GM12878 (cell line): ENCODE results near the gene HYCC1. TPM values are rescaled to one million over a fixed set of nuclear protein-coding genes. Genes with fewer than 3 reads are reported as not detected.

ENCODE experiments used
- ATAC-seq: fragments of 200-7000 bp; cut with Tn5 transposase; 3 replicates; pipeline ENCODE4 v1.9.1; 2020; ENCODE audit warnings: mild to moderate bottlenecking, moderate library complexity
- BruUV-seq: library from RNA; stranded (reverse); fragments of 400-500 nt; replicated peaks from 2 replicates; lab custom pipeline; 2021; lab: Mats Ljungman, UMichigan
- CTCF ChIA-PET: fragments of 300-600 bp; sonication (Branson Sonifier 250); formaldehyde crosslinking; extraction: SDS; loops from one replicate; lab custom pipeline; 2021; ENCODE audit warnings: inconsistent platforms; lab: Yijun Ruan, JAX
- POLR2A ChIA-PET: fragments of 350-600 bp; formaldehyde crosslinking; extraction: SDS; loops from one replicate; lab custom pipeline; 2021; ENCODE audit warnings: inconsistent platforms; lab: Charles Lee
- RAD21 ChIA-PET: fragments of 300-600 bp; sonication (Branson Sonifier 250); formaldehyde crosslinking; loops from one replicate; lab custom pipeline; 2023; ENCODE audit warnings: antibody characterized with exemption; ENCODE audit not compliant: unreplicated experiment; lab: Charles Lee
- SMC1A ChIA-PET: fragments of 300-600 bp; sonication (Branson Sonifier 250); formaldehyde crosslinking; loops from one replicate; lab custom pipeline; 2023; ENCODE audit not compliant: unreplicated experiment, uncharacterized antibody; lab: Charles Lee
- DNase-seq: peaks from one replicate; pipeline ENCODE4 v3.0.0-alpha.2; 2011; ENCODE audit warnings: low read depth, low spot score
- FAIRE-seq: peaks from 3 replicates; lab custom pipeline; 2011; peaks lifted over from hg19 to GRCh38; lab: Jason Lieb, UNC
- H2AFZ ChIP-seq: 2 replicates; pipeline ENCODE4 v1.6.0; 2011; ENCODE audit warnings: low read depth, low read length, control low read depth; ENCODE audit not compliant: control insufficient read depth
- H3K27ac ChIP-seq: 2 replicates; pipeline ENCODE4 v1.5.1; 2011; ENCODE audit warnings: control low read depth; ENCODE audit not compliant: control insufficient read depth, insufficient read depth
- H3K27me3 ChIP-seq, 2 experiments: replicated peaks in 1 of 2; 2 replicates each; pipeline versions ENCODE4 v1.6.0 to v1.6.1; 2011; ENCODE audit warnings: low read length in 1 of 2; ENCODE audit not compliant: control insufficient read depth in 2 of 2, insufficient read depth in 2 of 2
- H3K36me3 ChIP-seq, 2 experiments: 2 replicates each; pipeline ENCODE4 v1.5.1; 2011; ENCODE audit warnings: low read length in 1 of 2; ENCODE audit not compliant: control insufficient read depth in 2 of 2, insufficient read depth in 2 of 2
- H3K4me1 ChIP-seq: 2 replicates; pipeline ENCODE4 v1.6.1; 2011; ENCODE audit warnings: mild to moderate bottlenecking, low read length, moderate library complexity, mixed read lengths; ENCODE audit not compliant: control insufficient read depth, insufficient read depth
- H3K4me2 ChIP-seq: 2 replicates; pipeline ENCODE4 v1.6.0; 2011; ENCODE audit warnings: control low read depth; ENCODE audit not compliant: control insufficient read depth, insufficient read depth
- H3K4me3 ChIP-seq: fragments of 200-600 bp; sonication (generic); 2 replicates; pipeline ENCODE4 v1.5.1; 2016
- H3K79me2 ChIP-seq: 2 replicates; pipeline ENCODE4 v1.6.0; 2011; ENCODE audit warnings: low read length; ENCODE audit not compliant: control insufficient read depth, insufficient read depth
- H3K9ac ChIP-seq: 2 replicates; pipeline ENCODE4 v1.8.0; 2011; ENCODE audit warnings: low read length, control low read depth, mixed read lengths; ENCODE audit not compliant: control insufficient read depth, insufficient read depth
- H3K9me3 ChIP-seq: replicated peaks from 3 replicates; pipeline ENCODE4 v1.5.1; 2011; ENCODE audit warnings: mild to moderate bottlenecking, low read length; ENCODE audit not compliant: control insufficient read depth, insufficient read depth
- H4K20me1 ChIP-seq: 2 replicates; pipeline ENCODE4 v1.6.0; 2011; ENCODE audit not compliant: control insufficient read depth, insufficient read depth
- HCFC1 ChIP-seq: fragments of 150-350 bp; IDR thresholded peaks from 2 replicates; pipeline ENCODE4 v1.6.1; 2014; ENCODE audit warnings: low read length
- MTA2 ChIP-seq: fragments of 450-650 bp; IDR thresholded peaks from 2 replicates; pipeline ENCODE4 v1.6.1; 2016; ENCODE audit warnings: low read depth, mild to moderate bottlenecking, moderate library complexity
- RAD21 ChIP-seq: IDR thresholded peaks from 2 replicates; pipeline ENCODE4 v1.6.1; 2011; ENCODE audit warnings: mild to moderate bottlenecking, low read depth, low read length, moderate library complexity; ENCODE audit not compliant: insufficient read depth
- YY1 ChIP-seq: IDR thresholded peaks from 2 replicates; pipeline ENCODE4 v1.6.1; 2011; ENCODE audit warnings: low read depth, mild to moderate bottlenecking, low read length
- ZNF24 ChIP-seq: fragments of 450-650 bp; IDR thresholded peaks from 2 replicates; pipeline ENCODE4 v1.6.1; 2017; ENCODE audit warnings: antibody characterized with exemption, mild to moderate bottlenecking
- WGBS: methylation state at CpG from one replicate; pipeline ENCODE4 v1.1.6; 2016; ENCODE audit warnings: low lambda C conversion rate; ENCODE audit not compliant: insufficient replicate concordance, insufficient coverage; ENCODE audit errors: missing lambda C conversion rate; 5-methylcytosine and 5-hydroxymethylcytosine counted together
- in situ Hi-C: fragments of 300-500 bp; cut with MboI; formaldehyde crosslinking; loops from 9 replicates; pipeline ENCODE4 v1.14.3; 2018; ENCODE audit warnings: mixed read lengths
- intact Hi-C: fragments of 100-400 bp; cut with micrococcal nuclease; formaldehyde crosslinking; loops from one replicate; pipeline ENCODE4 v1.14.2; 2022; ENCODE audit not compliant: unreplicated experiment
- polyA plus RNA-seq, 11 experiments: library from polyadenylated mRNA; depleted of rRNA in 4 of 11; unstranded in 6 of 11; stranded (reverse) in 5 of 11; fragments of >200 nt; fragmentation: Nextera tagmentation in 4 of 11; fragmentation: Illumina TruSeq in 1 of 11; extraction: Ambion mirVana in 4 of 11; extraction: Trizol in 1 of 11; gene quantifications; 1 replicate in 1 of 11; 2 replicates in 10 of 11; pipeline versions ENCODE4 v1.2.1 to v1.2.3, GENCODE V29; 2011 to 2016; ENCODE audit warnings: inconsistent platforms in 2 of 11, missing spikeins in 2 of 11, low read depth in 1 of 11
- total RNA-seq, 4 experiments: library from RNA; depleted of rRNA in 3 of 4; stranded (reverse); fragments of >200 nt in 3 of 4; fragmentation: Illumina TruSeq in 1 of 4; extraction: Trizol in 1 of 4; gene quantifications; 2 replicates each; pipeline versions ENCODE4 v1.2.1 to v1.2.3, GENCODE V29; 2013 to 2021
- TF ChIP-seq, protein P1 (sequence below): fragments of 450-650 bp; IDR thresholded peaks from 2 replicates; pipeline ENCODE4 v1.6.1; 2017; ENCODE audit warnings: mild to moderate bottlenecking, low read depth, inconsistent platforms; ENCODE audit not compliant: poor library complexity, severe bottlenecking
- TF ChIP-seq, protein P2 (sequence below): IDR thresholded peaks from 2 replicates; pipeline ENCODE4 v1.6.1; 2011; ENCODE audit warnings: mild to moderate bottlenecking, low read depth, low read length, moderate library complexity; ENCODE audit not compliant: insufficient replicate concordance
- TF ChIP-seq, protein P3 (sequence below): fragments of 150-350 bp; IDR thresholded peaks from 2 replicates; pipeline ENCODE4 v1.6.1; 2014; ENCODE audit warnings: mild to moderate bottlenecking, low read depth, low read length

The HYCC1 gene
- total and polyA plus RNA-seq, 10 of the 15 experiments (the other 5 are each of a cell fraction or from before 2014, with no cell fraction given) = 8.5 to 62.9 (median 33.1) TPM

DNA sequence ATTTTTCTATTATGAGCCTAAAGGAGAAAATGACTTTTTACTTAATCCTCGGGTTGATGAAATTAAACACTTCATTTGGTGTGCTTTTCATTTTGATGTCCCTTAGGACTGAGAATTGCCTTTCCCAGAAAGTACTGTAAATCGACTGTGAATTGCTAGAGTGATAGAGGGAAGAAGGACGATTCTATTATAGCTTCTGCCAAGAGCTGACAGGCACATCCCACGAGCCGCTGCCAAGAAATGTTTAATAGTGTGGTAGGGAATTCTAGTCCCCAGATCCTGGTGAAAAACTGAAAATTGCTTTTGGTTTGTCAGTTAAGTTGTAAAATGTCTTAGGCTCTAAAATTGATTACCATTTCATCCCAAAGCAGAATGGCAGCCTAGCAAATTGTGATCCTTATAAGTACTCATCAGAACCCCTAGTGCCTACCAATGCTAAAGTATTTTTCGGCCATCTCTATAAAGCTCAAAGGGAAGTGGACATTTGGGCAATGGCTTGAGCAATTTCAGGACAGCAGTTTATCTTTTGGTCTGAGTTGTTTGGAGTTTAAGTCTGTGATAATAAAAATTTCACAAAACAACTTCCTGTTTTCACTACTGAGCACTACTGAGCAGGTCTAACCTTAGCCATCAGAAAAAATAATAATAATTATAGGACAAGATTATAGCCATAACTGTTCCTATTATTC, 44.6 kb upstream of the HYCC1 start (continued):
- TF ChIP-seq, protein P1, sequence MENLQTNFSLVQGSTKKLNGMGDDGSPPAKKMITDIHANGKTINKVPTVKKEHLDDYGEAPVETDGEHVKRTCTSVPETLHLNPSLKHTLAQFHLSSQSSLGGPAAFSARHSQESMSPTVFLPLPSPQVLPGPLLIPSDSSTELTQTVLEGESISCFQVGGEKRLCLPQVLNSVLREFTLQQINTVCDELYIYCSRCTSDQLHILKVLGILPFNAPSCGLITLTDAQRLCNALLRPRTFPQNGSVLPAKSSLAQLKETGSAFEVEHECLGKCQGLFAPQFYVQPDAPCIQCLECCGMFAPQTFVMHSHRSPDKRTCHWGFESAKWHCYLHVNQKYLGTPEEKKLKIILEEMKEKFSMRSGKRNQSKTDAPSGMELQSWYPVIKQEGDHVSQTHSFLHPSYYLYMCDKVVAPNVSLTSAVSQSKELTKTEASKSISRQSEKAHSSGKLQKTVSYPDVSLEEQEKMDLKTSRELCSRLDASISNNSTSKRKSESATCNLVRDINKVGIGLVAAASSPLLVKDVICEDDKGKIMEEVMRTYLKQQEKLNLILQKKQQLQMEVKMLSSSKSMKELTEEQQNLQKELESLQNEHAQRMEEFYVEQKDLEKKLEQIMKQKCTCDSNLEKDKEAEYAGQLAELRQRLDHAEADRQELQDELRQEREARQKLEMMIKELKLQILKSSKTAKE = no peak
- no peak for TF ChIP-seq ZNF24
- TF ChIP-seq, protein P2, sequence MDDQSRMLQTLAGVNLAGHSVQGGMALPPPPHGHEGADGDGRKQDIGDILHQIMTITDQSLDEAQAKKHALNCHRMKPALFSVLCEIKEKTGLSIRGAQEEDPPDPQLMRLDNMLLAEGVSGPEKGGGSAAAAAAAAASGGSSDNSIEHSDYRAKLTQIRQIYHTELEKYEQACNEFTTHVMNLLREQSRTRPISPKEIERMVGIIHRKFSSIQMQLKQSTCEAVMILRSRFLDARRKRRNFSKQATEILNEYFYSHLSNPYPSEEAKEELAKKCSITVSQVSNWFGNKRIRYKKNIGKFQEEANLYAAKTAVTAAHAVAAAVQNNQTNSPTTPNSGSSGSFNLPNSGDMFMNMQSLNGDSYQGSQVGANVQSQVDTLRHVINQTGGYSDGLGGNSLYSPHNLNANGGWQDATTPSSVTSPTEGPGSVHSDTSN = no peak
- no peak for TF ChIP-seq HCFC1

DNA sequence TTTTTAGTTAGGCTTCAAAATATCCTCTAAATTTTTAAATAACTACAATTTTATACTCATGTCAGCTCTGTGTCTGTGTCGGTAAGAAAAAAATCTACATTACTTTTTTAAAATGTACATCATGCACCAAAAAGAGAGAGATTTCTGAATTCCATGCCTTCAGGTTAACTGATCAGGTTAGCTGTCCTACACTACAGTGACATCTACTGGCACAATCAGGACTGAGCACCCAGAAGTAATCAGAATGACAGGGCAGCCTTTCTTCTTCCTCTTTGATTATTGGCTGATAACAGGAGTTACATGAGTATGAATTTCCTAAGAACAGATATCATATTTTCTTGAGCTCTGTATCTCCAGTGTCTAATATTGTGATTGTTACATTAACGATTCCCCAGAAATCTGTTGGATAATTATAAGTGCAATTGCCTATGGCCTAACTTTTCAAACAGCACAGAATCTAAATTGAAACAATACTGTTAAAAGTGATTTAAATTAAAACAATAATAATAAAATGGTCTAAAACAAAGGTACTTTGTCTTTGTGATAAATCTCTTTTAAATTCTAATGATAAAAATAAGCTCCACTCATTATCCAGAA, 41.8 kb upstream of the HYCC1 start:
- no peak overlapping the region for H3K4me2 ChIP-seq
- no TSS peak for BruUV-seq
- H3K9ac ChIP-seq = no peak overlapping the region
- no peak overlapping the region for H3K27ac ChIP-seq
- H3K27me3 ChIP-seq = no peaks in the 10 kb centered on the region
- ChIA-PET POLR2A (interaction anchor here (1.0 kb wide), 1 partner anchor 183 kb away, joined by 3 read pairs; no protein-coding TSS in a partner anchor), RAD21 (interaction anchor here (0.7 to 5.0 kb wide), 35 partner anchors 12 to 495 kb away, joined by 3 to 50 read pairs (median 4); partner anchors contain the start of genes IL6, NUP42 and TOMM7), CTCF (interaction anchor here (0.6 to 7.1 kb wide), 72 partner anchors 11 to 507 kb away, joined by 3 to 85 read pairs (median 5); partner anchors contain the start of genes IL6 and TOMM7), SMC1A (interaction anchor here (0.7 to 6.0 kb wide), 56 partner anchors 12 to 500 kb away, joined by 3 to 77 read pairs (median 6); partner anchors contain the start of genes IL6 and TOMM7)
- H3K9me3 ChIP-seq = no peaks in the 10 kb centered on the region
- no peaks in the 10 kb centered on the region for H3K79me2 ChIP-seq
- H3K4me1 ChIP-seq = no peaks in the 10 kb centered on the region
- peak; percentile 99 for ATAC-seq
- in situ Hi-C loops = loop anchor here (5.0 kb wide), 1 partner anchor 493 kb away; no protein-coding TSS in a partner anchor
- no peak overlapping the region for H2AFZ ChIP-seq
- no peaks in the 10 kb centered on the region for H4K20me1 ChIP-seq
- WGBS = 2% methylated on average over 2 of the region's 2 CpGs
- FAIRE-seq = peak; percentile 97
- DNase-seq = peak; percentile 60
- intact Hi-C loops = loop anchor here (1.0 to 10.0 kb wide), 5 partner anchors 101 to 495 kb away; no protein-coding TSS in a partner anchor
- H3K4me3 ChIP-seq = no peak overlapping the region
- no peaks in the 10 kb centered on the region for H3K36me3 ChIP-seq
- TF ChIP-seq, protein P1 = peak; percentile 51
- TF ChIP-seq MTA2 (no peak), RAD21 (peak; percentile 99), YY1 (0 out of 2 replicates have a peak, but pooled peaks have one; percentile 45)
- TF ChIP-seq, protein P3, sequence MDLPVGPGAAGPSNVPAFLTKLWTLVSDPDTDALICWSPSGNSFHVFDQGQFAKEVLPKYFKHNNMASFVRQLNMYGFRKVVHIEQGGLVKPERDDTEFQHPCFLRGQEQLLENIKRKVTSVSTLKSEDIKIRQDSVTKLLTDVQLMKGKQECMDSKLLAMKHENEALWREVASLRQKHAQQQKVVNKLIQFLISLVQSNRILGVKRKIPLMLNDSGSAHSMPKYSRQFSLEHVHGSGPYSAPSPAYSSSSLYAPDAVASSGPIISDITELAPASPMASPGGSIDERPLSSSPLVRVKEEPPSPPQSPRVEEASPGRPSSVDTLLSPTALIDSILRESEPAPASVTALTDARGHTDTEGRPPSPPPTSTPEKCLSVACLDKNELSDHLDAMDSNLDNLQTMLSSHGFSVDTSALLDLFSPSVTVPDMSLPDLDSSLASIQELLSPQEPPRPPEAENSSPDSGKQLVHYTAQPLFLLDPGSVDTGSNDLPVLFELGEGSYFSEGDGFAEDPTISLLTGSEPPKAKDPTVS = 0 out of 2 replicates have a peak, but pooled peaks have one; percentile 30
